Heart left ventricle (tissue), 16 donors: Measurements from ENCODE around the gene CAMK2D. TPM values are rescaled to one million over a fixed set of nuclear protein-coding genes. Genes with fewer than 3 reads are reported as not detected.

ENCODE experiments used
- ATAC-seq, 4 donors: fragments of 200-7000 bp; cut with Tn5 transposase; one replicate each; pipeline ENCODE4 v1.9.1; 2020 to 2022; ENCODE audit warnings: moderate library complexity in 4 of 4, mild to moderate bottlenecking in 3 of 4, moderate number of reproducible peaks in 1 of 4
- DNase-seq, 5 donors: peaks; one replicate each; pipeline ENCODE4 v3.0.0-alpha.2; 2020
- H3K27ac ChIP-seq, 12 donors: fragments of 200-600 bp; sonication (generic) in 4 of 12; one replicate each; pipeline versions ENCODE4 v1.5.0 to v1.8.0; 2016 to 2022; ENCODE audit warnings: mild to moderate bottlenecking in 2 of 12
- H3K27me3 ChIP-seq, 9 donors: fragments of 200-600 bp; sonication (generic) in 2 of 9; one replicate each; pipeline versions ENCODE4 v1.5.1 to v1.8.0; 2016 to 2022; ENCODE audit warnings: mild to moderate bottlenecking in 3 of 9
- H3K36me3 ChIP-seq, 9 donors: fragments of 200-600 bp; sonication (generic) in 2 of 9; one replicate each; pipeline versions ENCODE4 v1.5.0 to v1.8.0; 2018 to 2022; ENCODE audit warnings: mild to moderate bottlenecking in 2 of 9
- H3K4me1 ChIP-seq, 12 donors: fragments of 200-600 bp; sonication (generic) in 4 of 12; one replicate each; pipeline versions ENCODE4 v1.5.0 to v1.8.0; 2016 to 2022; ENCODE audit warnings: mild to moderate bottlenecking in 3 of 12
- H3K4me3 ChIP-seq, 12 donors: fragments of 200-600 bp; sonication (generic) in 4 of 12; one replicate each; pipeline versions ENCODE4 v1.5.0 to v1.8.0; 2017 to 2022; ENCODE audit warnings: mild to moderate bottlenecking in 9 of 12, moderate library complexity in 4 of 12
- H3K9me3 ChIP-seq, 12 donors: fragments of 200-600 bp; sonication (generic) in 4 of 12; one replicate each; pipeline versions ENCODE4 v1.5.0 to v1.8.0; 2016 to 2022; ENCODE audit warnings: mild to moderate bottlenecking in 1 of 12
- CTCF ChIP-seq, 12 donors: fragments of 200-600 bp; sonication (generic) in 4 of 12; IDR thresholded peaks; one replicate each; pipeline versions ENCODE4 v1.5.0 to v1.8.0; 2018 to 2022; ENCODE audit warnings: antibody characterized with exemption in 12 of 12, mild to moderate bottlenecking in 5 of 12
- POLR2A ChIP-seq, 2 donors: fragments of 450-650 bp; IDR thresholded peaks; one replicate each; pipeline ENCODE4 v1.6.1; 2017; ENCODE audit warnings: antibody characterized with exemption in 2 of 2, mild to moderate bottlenecking in 2 of 2, moderate library complexity in 2 of 2
- WGBS, 4 donors: extraction: QIAGEN DNeasy Blood & Tissue Kit in 2 of 4; methylation state at CpG; one replicate each; pipeline versions ENCODE4 v1.1.5 to v1.1.7; 2013 to 2018; 5-methylcytosine and 5-hydroxymethylcytosine counted together
- intact Hi-C, 10 donors: fragments of 100-400 bp; cut with DNase I; formaldehyde crosslinking; loops; one replicate each; pipeline versions ENCODE4 v1.11.1 to v1.14.2; 2022
- polyA plus RNA-seq, 2 donors: library from polyadenylated mRNA; stranded (reverse); fragments of 200-250 nt; gene quantifications; one replicate each; pipeline ENCODE4 v1.2.3, GENCODE V29; 2013
- total RNA-seq, 9 donors: library from RNA; depleted of rRNA in 2 of 9; stranded (reverse); fragments of >200 nt in 2 of 9; fragmentation: NEBNext Ultra II Directional in 3 of 9; extraction: Animal tissue kit (Norgen Biotek cat#: 25700) in 3 of 9; gene quantifications; one replicate each; pipeline versions ENCODE4 v1.1.0 to v1.2.4, GENCODE V29; 2016 to 2023
- donor health status: ischemic (EF 13 %, LVEDD 7.1; RV severe dilation, severe dysfunction).
- donor health status: healthy with polysubstance abuse.
- donor health status: DM: no; HTN: yes; CAD: no.
- donor health status: DM: no; HTN: no; CAD: no.
- donor health status: ischemic (EF 25% LVEDD 6.9; RV normal size, moderate dysfunction).
- donor health status: ischemic (EF 25% LVEDD 5.7; RV mildly dilated, moderate dysfunction).
- donor health status: healthy.
- donor health status: DM: yes; HTN: yes; CAD: no.
- donor health status: ischemic (EF 35%, LVEDD 5.7; RV mildly dilated, moderate dysfunction).
- donor health status: nonischemic (EF 11% LVEDD 7.7; RV severe dilation, severe dysfunction).
- donor health status: DM: yes; HTN: yes; CAD: no.
- donor health status: PGD.
- donor health status: ischemic (EF 29% LVEDD 5.4; RV normal size, mild dysfunction).
- donor health status: nonischemic (EF 23%, LVEDD 6.1; RV moderate dilation, normal function).

The CAMK2D gene
- total and polyA plus RNA-seq, 11 donors, result 40.9 to 294 (median 215) TPM

GRCh38 chr4:113447061-113447460, 314.5 kb downstream of the CAMK2D start:
- Histone ChIP-seq H3K4me1 (peaks cover 0 to 60% (median 35%) of the 10 kb centered on the region in 12 donors), H3K9me3 (peaks cover 0 to 14% (median 0%) of the 10 kb centered on the region in 12 donors), H3K27ac (peak overlapping the region in 10 of 12 donors; percentile 17 to 84 (median 66)), H3K27me3 (no peaks in the 10 kb centered on the region), H3K36me3 (no peaks in the 10 kb centered on the region), H3K4me3 (no peak overlapping the region)
- TF ChIP-seq CTCF (IDR thresholded peaks at IDR 0.05) (no peak), POLR2A (IDR thresholded peaks at IDR 0.05) (no peak)
- DNase-seq, result no peak
- 90 to 98% (median 94%) methylated on average over 3 of the region's 3 CpGs for WGBS, 4 donors
- intact Hi-C loops, result loop anchor here in 4 of 10 donors (5.0 to 10.0 kb wide), 2 partner anchors 315 to 318 kb away; partner anchors contain the start of gene CAMK2D (in 4 of the 4)
- ATAC-seq, result no peak

GRCh38 chr4:113446019-113446418, 315.5 kb downstream of the CAMK2D start:
- TF ChIP-seq POLR2A (IDR thresholded peaks at IDR 0.05) (no peak), CTCF (IDR thresholded peaks at IDR 0.05) (no peak)
- H3K36me3 ChIP-seq, result no peaks in the 10 kb centered on the region
- peaks cover 0 to 53% (median 30%) of the 10 kb centered on the region in 12 donors for H3K4me1 ChIP-seq
- 90 to 98% (median 93%) methylated on average over 4 of the region's 4 CpGs for WGBS, 4 donors
- no peak overlapping the region for H3K4me3 ChIP-seq
- intact Hi-C loops, result loop anchor here in 4 of 10 donors (5.0 to 10.0 kb wide), 2 partner anchors 316 to 319 kb away; partner anchors contain the start of gene CAMK2D (in 4 of the 4)
- ATAC-seq, result peak in 1 of 4 donors; percentile 24
- H3K27ac ChIP-seq, result peak overlapping the region in 11 of 12 donors; percentile 14 to 84 (median 62)
- peaks cover 0 to 14% (median 0%) of the 10 kb centered on the region in 12 donors for H3K9me3 ChIP-seq
- DNase-seq, result no peak
- H3K27me3 ChIP-seq, result no peaks in the 10 kb centered on the region

GRCh38 chr4:113445286-113445685, 316.3 kb downstream of the CAMK2D start:
- H3K27ac ChIP-seq, result peak overlapping the region; percentile 1 to 84 (median 60)
- DNase-seq, result peak in 4 of 5 donors; percentile 35 to 71 (median 50)
- TF ChIP-seq POLR2A (IDR thresholded peaks at IDR 0.05) (no peak), CTCF (IDR thresholded peaks at IDR 0.05) (no peak)
- WGBS, 4 donors, result 40 to 64% (median 50%) methylated on average over 5 of the region's 5 CpGs
- peaks cover 0 to 14% (median 0%) of the 10 kb centered on the region in 12 donors for H3K9me3 ChIP-seq
- no peaks in the 10 kb centered on the region for H3K27me3 ChIP-seq
- peak; percentile 65 to 88 (median 76) for ATAC-seq
- intact Hi-C loops, result loop anchor here in 4 of 10 donors (5.0 to 10.0 kb wide), 2 partner anchors 317 to 320 kb away; partner anchors contain the start of gene CAMK2D (in 4 of the 4)
- no peaks in the 10 kb centered on the region for H3K36me3 ChIP-seq
- H3K4me3 ChIP-seq, result no peak overlapping the region
- H3K4me1 ChIP-seq, result peaks cover 0 to 50% (median 27%) of the 10 kb centered on the region in 12 donors

- Histone ChIP-seq H3K27ac (peak overlapping the region in 11 of 12 donors; percentile 14 to 84 (median 62)), H3K27me3 (no peaks in the 10 kb centered on the region), H3K4me1 (peaks cover 0 to 52% (median 27%) of the 10 kb centered on the region in 12 donors), H3K9me3 (peaks cover 0 to 14% (median 0%) of the 10 kb centered on the region in 12 donors), H3K4me3 (no peak overlapping the region), H3K36me3 (no peaks in the 10 kb centered on the region)
- DNase-seq (peak in 1 of 5 donors; percentile 30), ATAC-seq (peak; percentile 44 to 67 (median 60))
- TF ChIP-seq POLR2A (IDR thresholded peaks at IDR 0.05) (no peak), CTCF (IDR thresholded peaks at IDR 0.05) (no peak)
- intact Hi-C loops, result loop anchor here in 2 of 10 donors (10.0 kb wide), 1 partner anchor 320 kb away; the partner anchor contains the start of gene CAMK2D (in 2 of the 2)
- 19 to 37% (median 29%) methylated on average over 1 of the region's 1 CpG for WGBS, 4 donors
Observed at GRCh38 chr4:113444386-113444785, 317.2 kb downstream of the CAMK2D start.
